Stimulated activated CD4-positive, alpha-beta T cell treated with anti-CD3 and anti-CD28 coated beads, Interleukin-15, amount 100 ng/mL, for 24 hours (primary cell): ENCODE measurements around the gene SLC35C1.
"Not testable (repeated sequence)": the region's sequence is repeated elsewhere in the genome, so short reads cannot be mapped to it uniquely, and the experiment has no call there.

Experiments used
- DNase-seq: peaks from one replicate; pipeline ENCODE4 v3.0.0-alpha.2; 2020

The SLC35C1 gene

GRCh38 chr11:45791524-45791923 lies 13.4 kb upstream of the SLC35C1 start:
- DNase-seq = no peak

GRCh38 chr11:45794169-45794568 lies 10.8 kb upstream of the SLC35C1 start:
- no peak for DNase-seq

- DNase-seq = no peak
Observed at GRCh38 chr11:45795379-45795778, 9.6 kb upstream of the SLC35C1 start.

- DNase-seq = no peak
Observed at GRCh38 chr11:45796461-45796861, 8.5 kb upstream of the SLC35C1 start.

- no peak for DNase-seq
Observed at GRCh38 chr11:45798793-45799441, 6.0 kb upstream of the SLC35C1 start.

GRCh38 chr11:45799562-45799961 lies 5.4 kb upstream of the SLC35C1 start:
- DNase-seq = no peak

GRCh38 chr11:45800261-45800660 lies 4.7 kb upstream of the SLC35C1 start:
- DNase-seq = no peak

GRCh38 chr11:45801723-45802315 lies 3.1 kb upstream of the SLC35C1 start:
- no peak for DNase-seq

GRCh38 chr11:45802531-45803317 lies 2.2 kb upstream of the SLC35C1 start:
- DNase-seq = no peak

- peak; percentile 79 for DNase-seq
Observed at GRCh38 chr11:45803971-45804760, 783 bp upstream of the SLC35C1 start.

- no peak for DNase-seq
Observed at GRCh38 chr11:45805305-45806071, 539 bp downstream of the SLC35C1 start.

GRCh38 chr11:45806072-45806933 lies 1.4 kb downstream of the SLC35C1 start:
- DNase-seq = no peak

- DNase-seq = no peak
Observed at GRCh38 chr11:45806937-45807791, 2.2 kb downstream of the SLC35C1 start.

- no peak for DNase-seq
Observed at GRCh38 chr11:45807792-45808238, 2.9 kb downstream of the SLC35C1 start.

GRCh38 chr11:45808427-45808826 lies 3.5 kb downstream of the SLC35C1 start:
- not testable (repeated sequence) for DNase-seq

GRCh38 chr11:45809456-45810395 lies 4.8 kb downstream of the SLC35C1 start:
- no peak for DNase-seq

- DNase-seq = no peak
Observed at GRCh38 chr11:45810431-45811108, 5.6 kb downstream of the SLC35C1 start.

- DNase-seq = no peak
Observed at GRCh38 chr11:45811109-45811435, 6.1 kb downstream of the SLC35C1 start.
